ENCODE measurements around the gene ADAM10.

DNA sequence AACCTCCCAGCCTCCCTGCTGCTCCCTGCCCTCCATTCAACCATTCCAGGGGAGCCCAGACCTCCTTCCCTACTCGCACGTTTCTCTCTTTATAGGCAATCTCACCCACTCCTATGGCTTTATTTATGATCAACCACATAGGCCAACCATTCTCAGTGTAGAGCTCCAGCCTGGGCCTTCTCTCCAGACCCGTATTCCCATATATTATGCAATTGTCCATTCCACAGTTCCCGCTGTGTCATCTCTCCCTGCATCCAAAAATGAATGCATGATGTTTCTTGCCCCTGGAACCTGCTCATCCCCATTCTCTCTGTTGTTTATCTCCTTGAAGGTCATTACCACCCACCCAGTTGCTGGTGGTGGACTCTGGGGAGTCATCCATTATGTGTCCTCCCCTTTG, 177.0 kb downstream of the ADAM10 start:
- TF ChIP-seq POLR2A (IDR thresholded peaks at IDR 0.05): no peak
- no peak for TF ChIP-seq EP300 (IDR thresholded peaks at IDR 0.05)
- TF ChIP-seq CTCF (IDR thresholded peaks at IDR 0.05): no peak

Data from stomach (tissue), 4 donors.